GM18868 (cell line): ENCODE results near the gene CHST8.
"Not testable (repeated sequence)": the region's sequence is repeated elsewhere in the genome, so short reads cannot be mapped to it uniquely, and the experiment has no call there.

Source experiments
- ATAC-seq: cut with Tn5 transposase; IDR thresholded peaks from one replicate; pipeline ENCODE4 v1.9.1; 2021; ENCODE audit warnings: mild to moderate bottlenecking, moderate library complexity; ENCODE audit not compliant: unreplicated experiment

The CHST8 gene

GRCh38 chr19:33616857-33617256 is 4.9 kb upstream of the CHST8 start:
- no peak for ATAC-seq

- not testable (repeated sequence) for ATAC-seq
Measured at GRCh38 chr19:33618363-33618762, 3.4 kb upstream of the CHST8 start.

- no peak for ATAC-seq
Measured at GRCh38 chr19:33618884-33619283, 2.9 kb upstream of the CHST8 start.

DNA sequence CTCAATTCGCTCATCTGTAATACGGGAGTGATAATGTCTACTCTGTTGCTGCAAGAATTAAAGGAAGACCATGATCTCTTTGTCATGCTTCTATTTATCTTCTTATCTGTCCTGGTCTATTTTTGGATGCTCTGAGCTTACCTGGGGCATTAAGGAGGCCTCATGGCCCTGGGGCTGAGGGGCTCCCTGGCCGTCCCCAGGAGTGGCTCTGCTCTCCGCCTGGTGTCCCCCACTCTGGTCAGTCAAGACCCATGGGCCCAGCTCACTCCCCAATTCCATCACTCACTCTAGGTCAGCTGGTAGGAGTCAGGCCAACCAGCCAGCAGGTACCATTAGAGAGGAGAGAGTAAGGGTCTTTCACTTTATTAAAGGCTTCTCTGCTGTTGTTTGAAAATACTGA is 1.1 kb upstream of the CHST8 start:
- ATAC-seq: no peak

DNA sequence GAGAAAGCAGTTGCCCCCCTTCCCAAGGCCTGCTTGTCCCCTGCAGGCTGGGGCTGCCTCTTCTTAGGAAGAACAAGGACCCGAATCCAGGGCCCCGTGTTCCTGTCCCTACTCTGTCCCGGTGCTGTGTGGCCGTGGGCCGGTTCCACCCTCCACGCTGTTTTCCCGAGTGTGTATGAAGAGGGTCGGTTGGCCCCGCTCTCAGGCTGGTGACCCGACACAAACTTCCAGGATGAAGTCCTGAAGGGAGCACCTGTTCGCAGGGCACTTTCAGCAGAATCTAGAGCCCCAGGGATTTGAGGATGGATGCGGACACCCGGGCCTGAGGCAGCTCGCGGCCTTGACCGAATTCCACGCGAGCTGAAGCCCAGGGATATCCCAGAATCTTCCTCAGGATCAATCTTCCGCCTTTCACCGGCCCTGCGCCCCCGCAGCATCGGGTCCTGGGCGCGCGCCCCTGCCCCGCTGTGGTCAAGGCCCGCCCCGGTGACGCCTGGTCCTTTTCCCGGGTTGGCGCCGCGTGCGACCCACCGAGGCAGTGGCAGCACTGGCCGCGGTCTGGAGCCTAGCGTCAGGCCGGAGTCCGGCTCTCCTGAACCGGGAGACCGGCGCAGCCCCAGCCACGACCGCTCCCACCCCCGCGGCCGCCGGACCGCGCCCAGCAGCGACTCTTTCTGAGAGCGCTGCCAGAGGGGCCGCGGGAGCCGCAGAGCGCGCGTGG is 528 bp upstream of the CHST8 start:
- no peak for ATAC-seq

- ATAC-seq: no peak
Measured at GRCh38 chr19:33622505-33622808, 704 bp downstream of the CHST8 start.

DNA sequence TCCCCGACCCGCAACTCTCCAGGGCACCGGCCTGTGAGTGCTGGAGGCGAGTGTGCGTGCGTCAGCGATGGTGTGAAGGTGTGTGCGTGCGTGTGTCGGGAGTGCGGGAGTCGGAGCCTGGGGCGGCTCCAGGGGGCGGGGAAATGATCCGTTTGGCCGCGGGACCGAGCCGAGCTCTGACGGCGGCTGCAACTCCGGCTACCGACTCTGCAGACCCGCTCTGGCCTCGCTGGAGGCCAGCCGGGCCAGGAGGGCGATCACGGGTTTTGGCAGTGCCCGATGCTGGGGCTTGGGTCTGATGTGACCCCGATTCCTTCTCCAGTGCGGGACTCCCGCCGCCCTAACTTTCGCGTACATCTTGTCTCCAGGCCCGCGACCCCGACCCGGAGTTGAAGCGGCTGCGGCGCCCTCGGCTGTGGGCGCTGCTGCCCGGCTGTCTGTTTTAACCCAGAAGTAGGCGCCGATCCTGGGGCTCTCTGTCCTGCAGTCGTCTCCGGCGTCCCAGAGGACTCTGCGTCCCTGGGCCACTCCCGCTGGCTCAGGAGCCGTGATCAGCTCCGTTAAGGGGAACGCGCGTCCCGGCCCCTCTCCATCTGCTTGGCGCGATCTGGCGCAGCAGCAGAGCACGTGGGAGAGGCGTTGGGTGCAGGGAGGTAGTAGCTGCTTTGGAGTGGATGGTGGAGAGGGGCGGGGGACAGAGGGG is 1.2 kb downstream of the CHST8 start:
- no peak for ATAC-seq

- no peak for ATAC-seq
Measured at GRCh38 chr19:33624586-33624985, 2.8 kb downstream of the CHST8 start.

DNA sequence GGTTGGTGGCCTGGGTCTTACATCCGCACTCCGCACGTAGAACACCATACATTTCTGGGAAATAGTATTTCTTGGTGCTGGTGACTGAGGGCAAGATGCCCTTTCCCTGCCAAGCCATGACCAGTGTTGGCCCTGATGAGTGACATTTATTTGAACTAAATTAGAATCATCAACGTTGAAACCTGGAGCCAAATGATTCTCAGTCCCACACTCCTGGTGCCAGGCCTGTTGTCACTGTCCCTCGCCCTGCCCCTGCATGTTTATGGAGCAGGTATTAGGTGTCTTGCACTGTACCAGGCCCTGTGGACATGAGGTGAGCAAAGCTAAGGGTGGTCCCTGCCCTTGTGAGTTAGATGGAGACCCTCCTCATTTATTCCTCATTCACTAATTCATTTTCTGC is 5.8 kb downstream of the CHST8 start:
- ATAC-seq: no peak

- ATAC-seq: no peak
Measured at GRCh38 chr19:33627962-33628839, 6.4 kb downstream of the CHST8 start.

DNA sequence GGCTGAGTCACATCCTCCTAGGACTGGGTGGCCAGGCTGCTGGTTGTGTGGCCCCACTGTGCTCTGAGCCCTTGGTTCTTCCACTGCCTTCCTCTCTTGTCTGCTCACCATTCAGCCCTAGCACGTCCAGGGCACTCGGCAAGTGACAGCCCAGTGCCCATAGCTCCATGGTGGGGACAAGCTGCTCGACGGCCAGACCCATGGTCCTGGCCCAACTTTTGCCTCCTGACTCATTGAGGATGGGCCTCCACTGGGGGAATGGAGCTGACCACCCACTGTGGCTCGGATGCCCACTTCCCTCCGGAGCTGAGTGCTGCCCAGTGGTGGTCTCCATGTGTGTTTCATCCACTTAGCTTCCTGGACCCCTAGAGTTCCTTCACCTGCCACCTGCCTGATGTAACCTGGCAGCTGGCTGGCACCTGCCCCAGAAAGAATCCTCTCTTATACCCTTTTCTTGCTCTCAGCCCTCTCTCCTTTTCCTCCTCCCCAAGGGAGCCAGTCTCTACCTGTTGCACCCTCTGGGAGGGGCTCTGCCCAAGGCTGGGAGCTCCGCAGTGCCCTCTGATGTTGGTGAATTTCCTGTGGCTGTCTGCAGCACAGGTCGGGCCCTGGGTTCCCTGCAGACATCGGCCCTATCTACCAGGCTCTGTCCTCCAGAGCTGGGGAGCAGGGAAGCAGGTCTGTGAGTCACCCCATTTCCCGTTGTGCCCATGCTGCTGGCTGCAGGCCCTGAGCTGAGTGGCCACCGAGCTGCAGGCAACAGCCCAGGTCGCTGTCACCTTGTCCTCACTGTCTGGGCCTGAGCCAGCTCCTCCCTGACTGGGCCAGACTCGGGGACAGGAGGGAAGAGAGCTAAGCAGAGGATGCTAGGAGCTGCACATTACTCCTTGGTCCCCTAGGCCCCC is 7.4 kb downstream of the CHST8 start:
- no peak for ATAC-seq

DNA sequence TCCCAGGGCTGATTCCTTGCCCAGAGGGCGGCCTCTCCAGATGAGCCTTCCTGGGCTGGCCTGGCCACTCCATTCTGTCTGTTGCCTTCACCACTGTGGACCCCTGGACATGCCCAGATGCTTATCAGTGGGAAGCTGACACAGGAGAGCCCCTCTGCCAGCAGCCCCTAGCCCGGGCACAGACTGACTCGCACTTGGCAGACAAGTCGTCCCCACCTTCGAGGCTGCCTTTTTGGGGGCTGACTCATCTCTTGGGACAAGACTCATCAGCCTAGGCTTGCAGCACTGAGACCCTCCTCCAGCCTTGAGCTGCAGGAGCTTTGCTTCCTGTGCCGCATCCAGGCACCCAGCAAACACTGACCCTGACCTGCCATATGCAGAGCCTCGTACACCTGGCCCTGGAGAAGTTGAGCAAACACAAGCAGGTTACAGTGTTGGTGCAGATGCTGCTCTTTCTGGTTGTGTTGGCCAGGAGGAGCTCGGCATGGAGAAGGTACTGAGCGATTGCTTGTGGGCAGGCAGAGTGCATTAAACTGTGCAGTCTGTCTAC is 8.1 kb downstream of the CHST8 start:
- ATAC-seq: no peak

DNA sequence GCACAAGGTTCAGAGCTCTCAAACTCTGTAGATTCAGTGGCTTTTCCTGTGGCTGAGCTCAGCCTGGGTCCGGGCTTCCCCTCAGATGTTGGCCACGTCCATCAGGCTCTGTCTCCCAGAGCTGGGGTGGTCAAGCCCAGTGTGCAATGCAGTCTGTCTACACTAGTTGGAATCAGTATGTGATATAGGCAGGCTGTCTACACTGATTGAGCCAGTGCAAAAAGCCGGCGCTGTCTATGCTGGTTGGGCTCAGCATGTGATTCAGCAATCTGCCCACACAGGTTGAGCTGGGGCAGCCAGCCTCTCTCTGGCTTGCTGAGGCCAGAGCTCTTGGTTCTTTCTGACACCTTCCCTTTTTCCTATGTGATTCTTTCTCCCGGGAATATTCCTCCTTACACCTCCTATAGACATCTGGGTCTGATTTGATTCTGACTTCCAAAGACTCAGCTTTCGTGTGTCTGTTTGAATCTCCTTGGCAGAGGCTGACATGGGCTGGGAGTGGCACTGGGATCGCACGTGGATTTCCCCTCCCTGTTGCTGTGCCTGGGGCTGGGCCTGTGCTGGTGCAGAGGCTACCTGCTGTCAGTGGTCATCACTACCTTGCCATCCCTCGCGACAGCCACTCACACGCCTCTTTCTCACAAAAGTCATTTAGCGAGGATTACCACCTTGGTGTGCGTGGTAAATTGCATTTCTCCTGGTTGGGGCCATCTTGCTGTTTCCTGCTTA is 9.3 kb downstream of the CHST8 start:
- ATAC-seq: no peak

DNA sequence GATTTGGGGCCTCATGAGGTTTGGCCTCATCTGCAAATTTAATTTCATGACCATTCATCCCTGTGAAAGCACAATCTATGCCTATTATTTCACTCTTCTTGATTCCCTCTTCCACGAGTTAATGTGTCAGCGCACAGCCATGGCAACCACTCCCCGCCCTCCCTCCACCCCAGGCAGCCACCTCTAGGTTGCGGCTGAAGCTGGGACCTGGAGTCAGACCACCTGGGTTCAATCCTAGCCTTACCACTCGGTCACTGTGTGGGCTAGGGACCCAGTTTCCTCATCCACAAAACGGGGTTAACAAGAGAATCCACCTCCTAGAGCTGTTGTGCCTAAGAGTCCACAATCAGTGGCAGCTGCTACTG is 9.8 kb downstream of the CHST8 start:
- no peak for ATAC-seq

DNA sequence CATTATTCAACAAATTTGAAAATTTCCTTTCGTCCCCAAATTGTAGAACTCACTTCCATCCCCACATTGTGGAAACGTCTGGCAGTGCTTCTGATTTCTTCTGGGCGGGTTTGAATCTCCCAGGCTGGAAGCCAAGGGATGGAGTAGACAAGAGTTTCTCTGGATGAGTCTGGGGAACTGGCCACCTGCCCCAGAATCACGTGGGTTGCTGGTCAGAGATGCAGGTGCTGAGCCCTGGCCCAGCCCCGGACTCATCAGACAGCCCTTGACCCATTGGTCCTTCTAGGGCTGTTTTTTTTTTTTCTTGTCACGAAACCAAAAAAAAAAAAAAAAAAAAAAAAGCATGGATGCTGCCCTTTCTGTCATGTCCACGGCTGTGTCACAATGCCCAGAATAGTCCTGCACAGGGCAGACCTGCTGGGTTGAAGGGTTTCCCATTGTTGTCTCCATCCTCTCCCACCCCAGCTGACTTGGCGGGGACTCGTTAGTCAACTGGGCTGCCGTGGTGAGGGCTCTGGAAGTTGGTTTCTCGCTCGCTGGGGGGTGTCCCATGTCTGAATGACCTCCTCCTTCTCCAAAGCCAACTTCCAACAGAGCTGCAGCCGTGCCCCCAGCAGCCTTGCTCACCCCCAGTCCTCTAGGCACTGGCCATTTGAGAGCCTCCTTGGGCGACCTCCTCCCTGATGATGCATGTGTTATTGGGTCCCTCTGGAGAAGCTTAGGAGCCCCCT is 12.8 kb downstream of the CHST8 start:
- no peak for ATAC-seq

GRCh38 chr19:33638167-33639034 is 16.6 kb downstream of the CHST8 start:
- no peak for ATAC-seq

DNA sequence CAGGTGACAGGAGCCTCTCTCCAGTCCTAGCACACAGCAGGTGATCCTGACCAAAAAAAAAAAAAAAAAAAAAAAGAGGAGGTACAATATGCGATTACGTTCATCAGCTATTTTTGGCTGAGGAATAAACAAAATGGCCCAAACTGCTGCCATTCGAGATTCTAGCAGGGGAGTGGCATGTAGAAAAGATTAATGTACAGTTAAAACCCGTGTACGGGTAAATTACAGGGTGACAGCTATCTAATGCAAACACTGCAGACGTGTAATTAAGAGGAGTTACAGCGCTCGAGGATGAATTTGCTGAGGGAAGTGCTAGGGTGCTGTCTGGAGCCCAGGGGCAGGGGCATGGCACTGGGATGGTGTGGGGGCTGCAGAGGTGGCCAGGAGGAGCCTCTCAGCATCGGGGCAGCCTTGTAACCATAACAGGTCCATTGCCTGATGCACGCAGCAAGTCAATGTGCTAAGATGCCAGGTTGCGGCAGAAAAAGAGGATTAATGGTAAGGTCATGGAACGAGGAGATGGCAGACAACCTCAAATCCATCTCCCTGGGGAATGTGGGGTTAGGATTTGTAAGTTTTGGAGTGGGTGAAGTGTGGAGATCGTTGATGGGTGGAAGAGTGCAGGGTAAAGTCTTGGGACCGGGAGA is 17.4 kb downstream of the CHST8 start:
- ATAC-seq: no peak

DNA sequence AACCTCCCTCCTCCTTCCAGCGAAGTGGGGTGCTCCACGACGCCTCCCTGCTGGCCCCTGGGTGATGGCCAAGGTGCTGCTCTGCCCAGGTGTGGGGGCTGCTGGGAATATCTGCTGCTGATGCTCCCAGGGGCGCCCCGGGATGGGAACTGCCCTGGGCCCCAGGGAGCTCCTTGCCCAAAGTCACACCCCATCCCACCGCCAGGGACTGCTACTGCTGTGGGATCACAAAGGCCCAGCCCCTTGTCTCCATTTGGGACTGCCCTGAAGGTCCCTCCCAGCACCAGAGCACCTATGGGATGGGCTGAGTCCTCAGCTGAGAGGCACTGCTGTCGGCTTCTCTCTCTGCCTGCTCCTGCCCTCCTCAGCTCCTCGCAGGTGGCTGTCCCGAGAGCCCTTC is 19.0 kb downstream of the CHST8 start:
- ATAC-seq: no peak
